ENCODE data around the gene SPG11. TPM values are rescaled to one million over a fixed set of nuclear protein-coding genes. Genes with fewer than 3 reads are reported as not detected.

The SPG11 gene
- total and polyA plus RNA-seq, 2 of the 13 experiments (the other 11 are each of a cell fraction or from before 2014, with no cell fraction given): 31.5 to 40.7 TPM

DNA sequence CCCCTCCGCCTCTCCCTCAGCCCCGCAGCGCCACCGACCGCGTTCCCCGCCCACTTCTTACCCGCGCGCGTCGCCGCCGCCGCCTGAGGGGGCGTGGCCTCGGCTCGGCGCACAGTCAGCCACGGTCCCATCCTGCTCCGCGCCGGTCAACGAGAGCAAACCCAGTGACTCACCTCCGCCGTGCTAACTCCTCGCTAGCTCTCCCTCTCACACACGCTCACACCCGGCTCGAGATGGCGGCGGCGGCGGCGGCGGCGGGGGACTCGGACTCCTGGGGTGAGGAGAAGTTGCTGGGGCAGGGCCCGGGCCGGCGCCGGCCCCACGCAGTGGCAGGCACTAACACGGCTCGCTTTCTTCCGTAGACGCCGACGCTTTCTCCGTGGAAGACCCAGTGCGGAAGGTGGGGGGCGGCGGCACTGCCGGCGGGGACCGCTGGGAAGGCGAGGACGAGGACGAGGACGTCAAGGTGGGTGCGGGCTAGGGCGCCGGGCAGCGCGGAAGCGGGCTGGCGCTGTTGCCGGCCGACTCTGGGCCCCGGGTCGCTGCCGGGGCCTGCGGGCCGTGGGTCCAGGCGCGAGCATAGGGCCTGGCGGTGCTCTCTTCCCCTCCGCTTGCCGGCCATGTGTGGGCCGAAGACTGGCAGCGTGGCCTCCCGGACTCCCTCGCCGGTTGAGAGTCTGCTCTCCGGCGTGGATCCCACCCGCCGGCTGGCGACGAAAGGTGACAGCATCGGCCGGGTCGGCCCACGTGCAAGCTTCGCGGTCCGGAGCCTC lies 126.3 kb downstream of the SPG11 start, which contains the start of gene EIF3J (continued):
- no peak for TF ChIP-seq GFI1 (CRISPR knock-in tag; IDR thresholded peaks at IDR 0.05; ENCODE audit: borderline replicate concordance)
- no peak for TF ChIP-seq ZNF605 (CRISPR knock-in tag; IDR thresholded peaks at IDR 0.05)
- TF ChIP-seq ZNF891 (CRISPR knock-in tag; IDR thresholded peaks at IDR 0.05): peak; percentile 63; the same call in 1 of the 2 replicates
- TF ChIP-seq NFIC (IDR thresholded peaks at IDR 0.05; ENCODE audit: low read length): no peak
- TF ChIP-seq RFX1 (IDR thresholded peaks at IDR 0.05): no peak
- TF ChIP-seq, protein P1, sequence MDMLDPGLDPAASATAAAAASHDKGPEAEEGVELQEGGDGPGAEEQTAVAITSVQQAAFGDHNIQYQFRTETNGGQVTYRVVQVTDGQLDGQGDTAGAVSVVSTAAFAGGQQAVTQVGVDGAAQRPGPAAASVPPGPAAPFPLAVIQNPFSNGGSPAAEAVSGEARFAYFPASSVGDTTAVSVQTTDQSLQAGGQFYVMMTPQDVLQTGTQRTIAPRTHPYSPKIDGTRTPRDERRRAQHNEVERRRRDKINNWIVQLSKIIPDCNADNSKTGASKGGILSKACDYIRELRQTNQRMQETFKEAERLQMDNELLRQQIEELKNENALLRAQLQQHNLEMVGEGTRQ (IDR thresholded peaks at IDR 0.05; ENCODE audit: low read depth, low read length): no peak
- TF ChIP-seq, protein P1 (CRISPR knock-in tag; IDR thresholded peaks at IDR 0.05; ENCODE audit: borderline replicate concordance): no peak
- TF ChIP-seq, protein P2, sequence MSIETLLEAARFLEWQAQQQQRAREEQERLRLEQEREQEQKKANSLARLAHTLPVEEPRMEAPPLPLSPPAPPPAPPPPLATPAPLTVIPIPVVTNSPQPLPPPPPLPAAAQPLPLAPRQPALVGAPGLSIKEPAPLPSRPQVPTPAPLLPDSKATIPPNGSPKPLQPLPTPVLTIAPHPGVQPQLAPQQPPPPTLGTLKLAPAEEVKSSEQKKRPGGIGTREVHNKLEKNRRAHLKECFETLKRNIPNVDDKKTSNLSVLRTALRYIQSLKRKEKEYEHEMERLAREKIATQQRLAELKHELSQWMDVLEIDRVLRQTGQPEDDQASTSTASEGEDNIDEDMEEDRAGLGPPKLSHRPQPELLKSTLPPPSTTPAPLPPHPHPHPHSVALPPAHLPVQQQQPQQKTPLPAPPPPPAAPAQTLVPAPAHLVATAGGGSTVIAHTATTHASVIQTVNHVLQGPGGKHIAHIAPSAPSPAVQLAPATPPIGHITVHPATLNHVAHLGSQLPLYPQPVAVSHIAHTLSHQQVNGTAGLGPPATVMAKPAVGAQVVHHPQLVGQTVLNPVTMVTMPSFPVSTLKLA (IDR thresholded peaks at IDR 0.05): 0 out of 2 replicates have a peak, but pooled peaks have one; percentile 18
- TF ChIP-seq ZNF430 (CRISPR knock-in tag; IDR thresholded peaks at IDR 0.05): 0 out of 2 replicates have a peak, but pooled peaks have one; percentile 39
- no peak for TF ChIP-seq MAZ (IDR thresholded peaks at IDR 0.05; ENCODE audit: borderline replicate concordance, low read depth, low read length)
- peak; percentile 88 for TF ChIP-seq MAZ (CRISPR knock-in tag; IDR thresholded peaks at IDR 0.05; ENCODE audit: low read depth)
- TF ChIP-seq, protein P3, sequence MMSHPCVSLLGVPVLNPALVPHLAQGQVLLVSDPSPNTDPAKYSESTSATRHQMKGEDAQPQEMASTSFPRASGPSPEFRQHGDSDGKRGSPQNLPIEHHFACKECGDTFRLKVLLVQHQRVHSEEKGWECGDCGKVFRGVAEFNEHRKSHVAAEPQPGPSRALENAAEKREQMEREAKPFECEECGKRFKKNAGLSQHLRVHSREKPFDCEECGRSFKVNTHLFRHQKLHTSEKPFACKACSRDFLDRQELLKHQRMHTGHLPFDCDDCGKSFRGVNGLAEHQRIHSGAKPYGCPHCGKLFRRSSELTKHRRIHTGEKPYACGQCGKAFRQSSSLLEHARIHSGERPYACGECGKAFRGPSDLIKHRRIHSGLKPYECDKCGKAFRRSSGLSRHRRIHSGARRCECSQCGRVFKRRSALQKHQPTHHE (CRISPR knock-in tag; IDR thresholded peaks at IDR 0.05; ENCODE audit: borderline replicate concordance): peak; percentile 73
- no peak for TF ChIP-seq CENPT (CRISPR knock-in tag; IDR thresholded peaks at IDR 0.05; ENCODE audit: low read depth)
- no peak for TF ChIP-seq ONECUT2 (CRISPR knock-in tag; IDR thresholded peaks at IDR 0.05)
- TF ChIP-seq KDM5B (CRISPR knock-in tag; IDR thresholded peaks at IDR 0.05; ENCODE audit: borderline replicate concordance): peak; percentile 85; the same call in 1 of the 2 replicates
- 0 out of 2 replicates have a peak, but pooled peaks have one; percentile 5 for TF ChIP-seq HNF4A (CRISPR knock-in tag; IDR thresholded peaks at IDR 0.05)
- no peak for TF ChIP-seq HHEX (CRISPR knock-in tag; IDR thresholded peaks at IDR 0.05)
- TF ChIP-seq ZNF367 (CRISPR knock-in tag; IDR thresholded peaks at IDR 0.05; ENCODE audit: borderline replicate concordance): no peak
- TF ChIP-seq, protein P4, sequence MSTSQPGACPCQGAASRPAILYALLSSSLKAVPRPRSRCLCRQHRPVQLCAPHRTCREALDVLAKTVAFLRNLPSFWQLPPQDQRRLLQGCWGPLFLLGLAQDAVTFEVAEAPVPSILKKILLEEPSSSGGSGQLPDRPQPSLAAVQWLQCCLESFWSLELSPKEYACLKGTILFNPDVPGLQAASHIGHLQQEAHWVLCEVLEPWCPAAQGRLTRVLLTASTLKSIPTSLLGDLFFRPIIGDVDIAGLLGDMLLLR (CRISPR knock-in tag; IDR thresholded peaks at IDR 0.05): no peak
